GM12892 (cell line): Measurements from ENCODE around the gene SREK1.

ENCODE experiments used
- POLR2A ChIP-seq: IDR thresholded peaks from 2 replicates; pipeline ENCODE4 v1.6.1; 2011; ENCODE audit warnings: low read depth, low read length, control low read depth
- POLR2AphosphoS5 ChIP-seq: IDR thresholded peaks from 2 replicates; pipeline ENCODE4 v1.6.1; 2011; ENCODE audit warnings: low read depth, low read length, control low read depth

GRCh38 chr5:66186108-66186507, 42.0 kb downstream of the SREK1 start:
- no peak for TF ChIP-seq POLR2A
- no peak for TF ChIP-seq POLR2AphosphoS5
